ENCODE measurements around the gene SH3RF3.

SH3RF3 gene

DNA sequence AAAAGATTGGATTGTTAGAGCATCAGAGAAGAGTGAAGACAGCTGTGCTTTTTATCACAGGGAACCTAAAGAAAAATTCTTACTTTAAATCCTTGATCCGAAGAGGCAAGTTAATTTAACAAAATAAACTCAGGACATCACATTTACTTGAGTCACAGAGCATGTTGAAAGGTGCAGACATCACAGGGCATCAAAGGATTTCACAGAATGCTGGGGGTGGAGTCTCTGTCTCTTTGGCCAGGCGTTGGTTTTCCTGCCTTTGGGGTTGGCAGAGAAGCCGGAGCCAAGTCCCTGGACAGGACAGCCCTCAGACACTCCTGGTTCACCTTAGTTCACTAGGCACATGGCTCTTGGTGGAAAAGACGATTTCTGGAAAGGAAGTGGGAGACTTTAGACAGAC lies 56.3 kb downstream of the SH3RF3 start:
- no peak for DNase-seq

DNA sequence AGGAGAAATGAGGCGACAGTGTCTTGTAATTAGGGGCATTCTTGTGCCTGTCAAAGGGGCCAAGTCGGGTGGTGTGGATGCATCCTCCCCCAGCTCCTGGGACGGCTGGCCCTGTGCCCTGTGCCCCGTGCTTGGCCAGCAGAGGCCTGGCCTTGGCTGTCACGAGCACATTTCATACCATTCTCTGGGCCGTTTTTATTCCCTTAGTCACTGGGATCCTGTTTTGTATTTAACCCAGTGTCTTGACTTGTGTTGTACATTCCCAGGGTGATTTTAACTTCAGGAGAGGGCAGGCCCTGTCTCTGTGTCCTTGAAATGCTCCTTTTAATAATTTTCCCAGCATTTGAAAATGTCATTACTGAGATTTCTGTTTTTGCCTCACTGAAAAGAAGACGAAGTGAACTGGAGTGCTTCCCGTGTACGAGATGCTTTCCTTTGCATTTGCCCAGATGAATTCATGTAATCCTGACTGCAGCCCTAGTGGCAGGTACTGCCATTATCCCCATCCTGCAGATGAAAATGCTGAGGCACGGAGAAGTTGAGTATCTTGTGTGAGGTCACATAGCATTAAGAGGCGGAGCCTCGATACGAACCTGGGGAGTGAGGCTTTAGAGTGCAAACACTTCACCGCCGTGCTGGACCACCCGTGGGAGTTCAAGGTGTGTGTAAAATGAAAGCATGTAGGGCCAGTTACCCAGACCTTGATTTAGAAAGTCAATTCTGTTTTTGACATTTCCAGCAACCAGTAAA lies 57.0 kb downstream of the SH3RF3 start:
- no peak for DNase-seq

DNA sequence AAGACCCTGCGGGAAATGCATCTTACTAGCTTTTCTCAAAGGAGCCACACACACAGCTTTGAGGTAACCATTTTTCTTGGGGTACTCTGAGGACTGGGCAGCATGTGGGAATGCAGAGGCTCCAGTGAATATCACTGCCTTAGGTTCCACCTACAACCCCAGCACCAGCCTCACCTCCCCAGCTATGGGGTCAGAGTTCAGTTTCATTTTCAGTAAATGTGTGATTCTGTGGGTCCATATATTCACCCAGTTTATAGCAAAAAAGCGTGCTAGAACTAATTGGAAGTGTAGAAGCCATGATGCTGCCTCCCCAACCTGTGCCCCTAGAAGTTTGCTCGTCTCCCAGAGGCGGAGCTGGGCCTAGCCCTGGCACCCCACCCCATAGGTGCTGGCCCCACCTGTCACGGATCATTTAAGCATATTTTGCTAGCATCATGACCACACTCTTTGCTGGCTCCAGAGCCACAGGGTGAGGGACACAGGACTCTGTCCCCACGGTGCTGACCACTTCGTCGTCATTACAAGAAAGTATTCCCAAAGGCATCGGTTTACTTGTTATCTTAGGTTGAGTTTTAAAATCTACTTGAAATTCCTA lies 57.7 kb downstream of the SH3RF3 start:
- DNase-seq, result no peak

DNA sequence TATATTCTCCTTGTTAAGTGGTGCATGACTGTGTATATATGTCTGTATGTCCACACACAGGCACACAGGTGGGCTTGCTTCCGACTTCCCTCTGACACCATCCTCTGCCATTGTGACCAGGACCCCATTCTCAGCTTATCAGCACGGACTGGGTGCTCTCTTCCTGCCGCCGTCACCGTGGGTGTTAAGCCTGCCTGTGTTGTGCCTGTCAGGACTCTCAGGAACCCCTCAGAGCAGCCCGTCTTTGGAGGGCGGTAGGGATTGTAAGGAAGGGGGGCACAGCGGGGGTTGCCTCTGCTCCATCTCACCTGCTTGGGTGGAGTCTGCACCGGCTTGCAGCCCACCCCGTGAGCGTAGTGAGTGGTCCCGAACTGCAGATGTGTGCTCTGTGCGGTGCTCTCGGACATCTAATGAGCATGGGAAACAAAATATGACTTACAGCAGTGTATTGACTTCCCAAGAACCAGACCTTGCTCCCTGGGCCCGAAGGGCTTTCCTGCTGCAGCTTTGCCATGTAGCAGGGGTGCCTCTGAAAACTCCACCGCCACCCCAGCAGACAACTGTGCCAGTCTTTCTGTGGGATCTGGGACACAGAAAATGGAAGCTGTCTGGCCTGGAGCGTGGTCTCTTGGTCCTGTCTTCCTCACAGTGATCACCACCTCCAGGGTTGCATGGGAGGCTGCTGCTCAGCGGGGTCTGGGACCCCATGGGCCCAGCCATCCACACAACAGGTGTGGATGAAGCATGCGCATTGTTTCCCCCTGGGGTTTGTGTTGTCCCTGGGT lies 58.9 kb downstream of the SH3RF3 start:
- no peak for DNase-seq

DNA sequence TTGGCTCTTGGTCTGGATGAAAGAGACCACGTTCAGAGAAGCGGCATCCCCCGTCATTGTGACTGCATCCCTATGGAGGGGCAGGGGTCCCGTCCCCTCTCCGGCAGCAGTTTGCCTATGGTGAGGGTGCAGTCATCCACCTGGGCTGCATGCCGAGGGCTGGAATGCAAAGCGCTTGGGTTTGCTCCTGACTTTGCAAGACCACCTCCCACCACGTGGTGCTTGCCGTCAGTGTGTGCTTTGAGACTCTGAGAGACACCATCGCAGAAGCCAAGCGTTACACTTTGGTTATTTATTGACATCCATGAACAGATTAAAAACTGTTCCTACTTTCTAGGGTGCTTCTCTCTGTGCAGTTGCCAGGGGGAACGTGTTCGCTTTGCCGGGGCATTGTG lies 59.5 kb downstream of the SH3RF3 start:
- no peak for DNase-seq

DNA sequence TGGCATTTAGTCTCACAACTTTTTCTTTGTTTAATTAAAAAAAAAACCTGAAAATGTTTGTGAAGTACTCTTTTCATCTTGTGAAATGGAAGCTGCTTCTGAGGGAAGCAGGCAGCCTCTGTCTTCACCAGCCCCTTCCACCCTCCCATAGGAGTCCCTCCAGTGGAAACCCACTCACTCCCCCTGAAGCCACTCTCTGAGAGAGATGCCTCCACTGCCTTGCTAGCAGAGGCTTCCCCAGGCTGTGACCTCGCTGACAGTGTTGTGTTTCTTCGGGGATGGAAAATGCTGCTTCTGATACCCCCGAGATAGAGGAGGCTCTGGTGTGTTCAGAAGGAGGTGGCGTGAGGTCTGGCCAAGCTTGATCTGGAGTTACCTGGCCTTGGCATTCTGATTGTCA lies 59.9 kb downstream of the SH3RF3 start:
- no peak for DNase-seq

DNA sequence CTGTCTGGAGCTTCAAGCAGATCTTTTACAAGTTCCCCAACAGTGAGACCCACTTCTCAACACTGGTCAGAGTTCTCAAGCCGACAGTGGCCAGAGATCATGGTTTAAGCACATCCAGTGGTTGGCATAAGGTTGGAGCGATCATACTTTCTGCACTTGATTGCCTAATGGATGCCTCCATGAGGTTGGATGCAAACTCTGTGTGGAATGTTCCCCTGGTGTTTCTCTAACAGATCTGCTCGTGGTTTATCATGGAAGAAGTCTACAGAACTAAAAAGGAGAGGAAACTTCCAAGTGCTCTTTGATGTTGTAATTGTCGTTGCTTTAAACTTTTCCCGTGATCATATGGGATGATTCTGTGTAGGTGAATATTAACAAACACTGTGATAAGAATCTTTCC lies 60.7 kb downstream of the SH3RF3 start:
- DNase-seq, result no peak

DNA sequence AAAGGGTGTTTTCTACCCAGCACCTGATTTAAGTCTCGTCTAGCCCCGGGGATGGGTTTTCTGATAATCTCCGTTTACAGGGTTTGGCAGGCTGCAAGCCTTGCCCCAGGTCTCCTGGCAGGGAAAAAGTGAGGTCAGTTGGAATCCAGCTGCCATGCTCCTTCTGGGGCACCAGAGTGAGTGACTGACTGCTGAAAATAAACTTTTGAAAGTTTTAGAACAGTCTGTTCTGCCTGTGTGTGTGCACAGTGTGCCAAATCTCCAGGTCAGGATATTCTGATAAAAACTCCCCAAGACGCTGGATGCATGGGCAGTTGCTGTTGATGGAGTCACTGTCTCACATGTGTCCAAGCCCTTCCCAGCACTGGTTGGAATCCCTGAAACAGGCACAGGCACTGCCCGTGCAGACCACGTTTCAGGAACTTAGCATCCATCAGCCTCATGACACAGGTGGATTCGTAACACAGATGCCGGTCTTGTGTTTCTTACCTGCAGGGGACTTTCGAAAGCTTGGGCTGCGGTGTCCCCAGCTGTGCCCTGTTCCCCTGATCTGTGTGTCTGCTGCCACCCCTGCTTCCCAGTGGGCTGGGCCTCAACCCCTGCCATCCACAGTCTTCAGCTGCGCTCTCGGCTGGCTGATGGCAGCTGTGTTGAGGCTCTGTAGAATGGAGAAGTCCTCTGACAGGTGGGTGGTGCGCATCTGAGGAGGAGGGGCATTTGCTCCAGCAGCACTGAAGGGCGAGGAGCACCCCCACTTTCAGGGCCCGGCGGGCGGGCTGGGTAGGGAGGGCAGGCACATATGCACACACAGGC lies 65.0 kb downstream of the SH3RF3 start:
- no peak for DNase-seq

DNA sequence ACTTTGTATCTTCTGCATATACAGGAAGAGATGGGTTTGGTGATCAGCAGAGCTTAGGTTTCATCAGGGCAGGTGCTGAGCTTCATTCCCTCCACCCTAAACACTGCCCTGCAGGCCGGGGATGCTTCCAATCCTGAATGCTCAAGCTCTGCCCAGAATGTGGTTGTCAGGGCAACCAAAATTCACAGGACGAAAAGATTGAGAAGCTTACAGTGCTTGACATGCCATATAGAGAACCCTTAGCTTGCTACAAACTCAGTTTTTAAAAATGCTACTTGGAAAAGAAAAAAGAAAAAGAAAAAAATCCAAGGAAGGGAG lies 65.6 kb downstream of the SH3RF3 start:
- no peak for DNase-seq

DNA sequence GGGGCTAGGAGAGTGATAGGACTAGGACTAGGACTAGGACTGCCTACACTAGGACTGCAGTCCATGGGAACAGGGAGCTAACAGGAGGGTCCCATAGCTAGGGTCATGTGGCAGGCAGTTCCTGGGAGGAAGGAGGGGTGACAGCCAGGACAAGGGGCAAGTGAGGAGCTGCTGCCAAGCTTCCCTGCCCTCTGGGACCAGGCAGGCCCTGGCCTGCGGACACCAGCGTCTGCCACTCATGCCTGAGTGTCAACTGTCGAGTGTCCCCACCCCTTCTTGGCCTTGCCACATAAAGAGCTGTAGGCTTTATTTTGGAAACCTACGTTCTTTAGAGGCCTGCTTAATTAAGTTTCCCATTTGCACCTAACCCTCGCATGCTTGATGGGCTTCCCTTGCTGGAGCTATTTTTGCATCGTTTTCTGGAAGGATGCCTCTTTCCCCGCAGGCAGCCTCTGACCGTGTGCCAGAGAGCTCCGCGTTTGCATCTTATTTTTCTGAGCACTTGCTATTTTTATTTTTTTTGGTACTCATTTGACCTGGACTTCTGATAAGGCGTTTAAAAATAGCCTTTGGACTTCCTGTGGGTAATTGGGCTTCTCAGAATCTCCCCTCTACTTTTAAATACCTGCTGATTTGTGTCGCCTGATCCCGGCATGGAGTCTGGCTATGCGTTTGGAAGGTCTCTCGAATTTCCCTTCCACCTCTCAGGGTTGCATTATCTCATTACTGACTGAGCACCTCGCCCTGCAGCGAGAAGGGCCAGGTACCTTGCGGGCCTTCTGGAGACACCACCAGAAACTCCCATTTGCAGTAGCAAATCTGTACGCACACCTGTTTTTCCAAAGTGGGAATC lies 66.4 kb downstream of the SH3RF3 start:
- DNase-seq, result no peak

DNA sequence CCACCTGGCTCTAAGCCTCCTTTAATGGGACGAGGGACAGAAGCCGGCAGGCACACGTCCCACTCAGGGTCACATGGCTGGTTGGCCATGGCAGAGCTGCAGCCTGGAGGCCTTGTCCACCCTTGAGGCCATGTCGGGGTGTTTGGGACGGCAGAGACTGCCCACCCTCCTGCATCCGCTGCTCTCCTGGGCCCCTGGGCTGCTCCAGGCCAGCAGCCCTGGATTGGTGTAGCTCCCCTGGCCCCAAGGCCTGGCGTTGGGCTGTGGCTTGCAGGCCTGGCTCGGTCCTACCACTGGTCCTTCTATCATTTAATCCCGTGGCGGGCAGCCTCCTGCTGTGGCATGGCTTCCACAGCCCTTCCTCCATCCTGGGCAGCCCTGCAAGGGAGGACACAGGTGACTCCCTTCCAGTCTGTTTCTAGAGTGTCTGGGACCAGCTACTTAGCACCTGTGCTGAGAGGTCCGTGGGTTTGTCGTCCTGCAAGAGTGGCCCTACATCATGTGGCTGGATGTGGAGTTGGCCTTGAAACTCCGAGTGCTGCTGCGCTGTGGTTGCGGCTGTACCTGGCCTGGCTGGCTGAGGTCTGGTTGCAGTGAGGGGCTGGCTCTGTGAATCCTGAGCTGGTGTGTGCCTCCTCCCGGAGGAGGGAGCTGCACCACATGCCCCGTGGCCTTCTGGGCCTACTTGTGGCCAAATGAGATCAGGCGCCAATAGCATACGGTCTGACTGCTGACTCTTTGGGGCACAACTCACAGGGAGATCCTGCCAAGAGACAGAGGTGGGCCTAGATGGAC lies 67.3 kb downstream of the SH3RF3 start:
- DNase-seq, result no peak

DNA sequence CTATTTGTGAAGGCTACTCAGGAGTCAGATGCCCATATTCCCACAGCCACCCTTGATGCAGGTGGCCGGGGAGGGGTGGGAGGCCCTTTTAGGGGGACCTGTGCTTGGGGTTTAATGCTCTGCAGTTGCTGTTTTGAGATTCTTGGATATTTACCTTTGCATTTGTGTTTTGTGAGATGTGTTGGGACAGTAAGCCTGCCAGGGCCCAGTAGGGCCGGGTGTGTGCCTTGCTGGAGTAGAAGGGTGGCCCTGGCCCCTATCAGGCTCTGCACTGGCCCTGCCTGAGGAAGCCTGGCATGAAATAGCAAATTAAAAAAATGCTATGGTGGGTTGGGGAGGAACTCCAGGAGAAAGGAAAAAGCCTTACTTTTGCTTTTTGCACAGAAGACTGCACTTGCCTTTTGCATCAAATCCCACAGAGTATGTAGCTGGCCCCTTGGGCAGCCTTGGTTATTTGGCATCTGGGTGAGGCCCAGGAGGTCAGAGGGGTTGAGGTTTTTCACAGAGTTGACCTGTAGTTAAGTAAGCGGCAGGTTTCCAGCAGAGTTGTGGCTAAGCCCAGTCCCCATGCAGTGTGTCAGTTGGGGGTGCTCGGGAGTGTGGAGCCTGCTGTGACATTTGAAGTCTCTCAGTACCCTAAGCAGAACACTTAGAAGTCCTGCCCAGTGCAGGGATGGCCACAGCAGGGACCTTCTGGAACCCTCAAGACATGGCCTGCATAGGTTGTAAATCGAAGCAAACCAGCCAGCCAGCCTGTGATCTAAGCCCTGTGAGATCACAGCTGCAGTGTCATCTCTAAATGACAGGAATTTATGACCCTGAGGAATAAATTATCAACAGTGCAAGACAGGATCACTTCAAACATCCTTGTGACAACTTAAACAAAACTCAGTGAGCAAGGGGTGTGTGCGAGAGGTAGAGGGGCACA lies 68.8 kb downstream of the SH3RF3 start:
- DNase-seq, result no peak

DNA sequence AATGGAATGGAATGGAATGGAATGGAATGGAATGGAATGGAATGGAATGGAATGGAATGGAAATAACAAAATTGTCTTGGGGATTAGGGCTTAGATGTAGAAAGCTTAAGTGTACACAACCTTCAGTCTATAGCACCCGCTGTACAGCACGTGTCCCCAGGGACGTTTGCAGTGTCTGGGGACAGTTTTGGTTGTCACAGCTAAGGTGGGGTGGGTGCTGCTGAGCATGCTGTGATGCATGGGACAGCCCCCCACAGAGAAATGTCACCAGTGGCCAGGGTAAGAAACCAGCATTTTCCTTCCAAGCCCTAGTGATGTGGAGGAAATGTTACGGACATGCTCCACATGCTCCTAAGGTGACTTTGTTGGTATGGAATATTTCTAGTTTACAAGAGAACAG lies 70.8 kb downstream of the SH3RF3 start:
- DNase-seq, result no peak

DNA sequence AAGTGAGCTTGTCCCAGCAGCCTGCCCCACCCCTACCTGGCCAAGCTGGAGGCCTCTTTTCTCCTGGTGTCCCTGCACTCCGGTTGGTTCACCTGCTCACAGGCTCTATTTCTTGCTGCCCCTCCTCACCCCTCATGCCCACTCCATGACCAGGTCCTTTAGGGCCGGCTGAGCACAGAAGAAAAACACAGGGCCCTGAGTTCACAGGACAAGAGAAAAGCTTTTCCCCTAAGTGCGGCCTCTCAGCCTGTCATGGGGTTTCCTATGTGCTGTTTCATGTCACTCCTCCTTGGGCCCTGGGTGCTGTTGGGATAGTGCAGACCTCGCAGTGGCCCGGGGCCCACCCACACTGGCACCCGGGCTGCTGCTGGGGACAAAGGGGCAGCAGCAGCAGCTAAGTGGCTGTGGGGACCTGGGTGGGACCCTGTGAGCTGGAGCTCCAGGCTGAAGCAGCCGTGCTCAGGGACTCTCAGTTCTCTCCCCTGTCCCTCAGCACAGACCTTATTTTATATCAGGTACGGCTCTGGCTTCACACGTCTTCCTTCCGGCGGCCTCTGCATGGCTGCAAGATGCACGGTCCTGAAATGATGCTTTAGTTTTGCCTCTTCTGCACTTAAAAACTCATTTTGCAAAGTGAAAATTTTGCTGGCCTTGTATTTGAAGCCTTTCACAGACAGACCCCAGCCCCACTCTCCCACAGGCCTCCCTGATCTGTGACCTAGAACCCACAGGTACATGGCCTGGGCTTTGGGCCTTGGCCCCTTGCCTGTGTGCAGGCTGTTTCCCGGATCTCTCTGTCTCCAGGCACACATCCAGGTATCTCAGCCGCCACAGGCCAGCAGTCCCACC lies 71.8 kb downstream of the SH3RF3 start:
- DNase-seq, result no peak

DNA sequence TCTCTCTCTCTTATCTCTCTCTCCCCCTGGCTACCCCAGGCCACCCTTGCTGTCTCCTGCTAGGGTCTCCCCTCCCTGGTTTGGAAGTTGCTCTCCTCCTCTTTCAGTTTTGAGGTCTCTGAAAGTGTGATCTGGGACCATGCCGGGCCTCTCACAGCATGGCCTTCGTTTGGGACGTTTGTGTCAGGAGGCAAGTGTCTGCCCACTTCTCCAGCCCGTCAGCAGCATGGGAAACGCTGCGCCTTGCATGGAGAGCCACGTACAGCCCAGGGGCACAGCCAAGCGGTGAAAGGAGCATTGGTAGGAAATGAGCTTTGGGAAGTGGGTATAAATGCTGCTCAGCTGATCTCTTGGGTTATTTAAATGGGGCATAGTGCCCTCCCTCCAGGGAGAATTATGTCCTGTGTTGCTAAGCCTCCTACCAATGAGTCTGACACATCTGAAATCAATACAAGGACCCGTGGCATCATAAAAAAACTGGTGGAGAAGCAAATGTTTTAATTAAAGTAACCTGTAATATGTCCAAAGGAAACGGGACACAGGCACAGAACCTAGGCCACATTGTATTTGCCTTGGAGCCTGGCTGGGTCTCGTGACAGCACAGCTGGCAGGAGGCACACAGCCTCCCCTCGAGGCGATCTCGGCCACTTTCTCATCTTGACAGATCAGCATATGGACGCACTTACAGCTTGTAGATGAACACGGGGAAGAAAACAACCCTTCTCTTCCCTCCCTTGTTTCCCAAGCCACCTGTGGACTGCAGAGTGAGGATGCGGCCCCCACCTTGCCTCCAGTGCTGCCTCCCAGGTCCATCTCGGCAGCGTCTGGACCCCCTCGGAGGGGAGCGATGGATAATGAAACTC lies 72.7 kb downstream of the SH3RF3 start:
- no peak for DNase-seq

DNA sequence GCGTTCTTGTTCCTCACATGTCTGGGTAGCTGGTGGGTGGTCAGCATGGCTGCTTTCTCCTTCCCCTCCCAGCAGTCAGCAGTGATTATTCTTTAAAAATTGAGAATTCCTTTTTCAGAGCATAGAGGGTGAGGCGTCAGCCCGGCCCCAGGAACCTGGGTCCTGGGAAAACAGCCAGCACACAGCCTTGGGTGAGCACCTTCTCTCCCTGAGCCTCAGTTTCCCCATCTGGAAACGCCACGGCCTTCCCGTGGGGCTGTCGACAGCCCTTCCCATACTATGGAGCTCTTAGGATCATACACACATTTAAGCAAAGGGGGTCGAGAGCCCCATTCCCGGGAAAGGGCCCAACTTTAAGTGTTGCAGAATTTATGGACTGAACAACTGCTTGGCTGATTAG lies 73.5 kb downstream of the SH3RF3 start:
- no peak for DNase-seq

DNA sequence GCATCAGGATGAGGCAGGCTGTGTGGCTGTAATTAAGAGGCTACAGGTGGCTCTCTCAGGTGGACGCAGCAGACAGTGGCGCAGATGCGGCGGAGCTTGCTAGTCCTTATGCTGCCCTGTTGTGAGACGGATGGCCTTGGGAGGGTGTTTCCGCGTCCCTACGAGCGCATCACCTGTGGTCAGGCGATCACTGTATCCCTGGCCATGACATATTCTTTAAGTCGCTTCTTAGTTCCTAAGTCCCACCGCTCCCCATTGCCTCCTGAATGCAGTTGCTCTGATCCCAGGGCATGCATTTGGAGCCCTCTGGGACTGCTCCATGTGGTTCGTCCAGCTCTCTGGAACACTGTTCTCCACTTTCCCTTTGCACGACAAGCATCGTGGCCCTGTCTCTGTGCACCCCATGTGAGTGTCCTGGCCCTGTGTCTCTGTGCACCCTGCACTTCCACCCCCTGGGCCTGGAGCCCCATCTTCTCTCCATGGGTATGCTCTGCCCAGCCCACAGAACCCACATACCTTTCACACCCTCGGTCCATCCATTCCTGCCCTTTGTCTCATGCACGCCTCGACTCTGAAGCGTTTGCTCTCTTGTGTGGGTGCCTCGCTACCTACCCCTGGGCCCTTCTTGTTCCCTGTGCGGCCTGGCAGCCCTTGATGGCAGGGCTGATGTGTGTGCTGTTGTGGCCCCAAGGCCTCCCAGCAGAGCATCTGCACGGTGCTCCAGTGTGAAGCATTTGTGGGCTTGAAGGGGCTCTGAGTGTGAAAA lies 74.4 kb downstream of the SH3RF3 start:
- no peak for DNase-seq

DNA sequence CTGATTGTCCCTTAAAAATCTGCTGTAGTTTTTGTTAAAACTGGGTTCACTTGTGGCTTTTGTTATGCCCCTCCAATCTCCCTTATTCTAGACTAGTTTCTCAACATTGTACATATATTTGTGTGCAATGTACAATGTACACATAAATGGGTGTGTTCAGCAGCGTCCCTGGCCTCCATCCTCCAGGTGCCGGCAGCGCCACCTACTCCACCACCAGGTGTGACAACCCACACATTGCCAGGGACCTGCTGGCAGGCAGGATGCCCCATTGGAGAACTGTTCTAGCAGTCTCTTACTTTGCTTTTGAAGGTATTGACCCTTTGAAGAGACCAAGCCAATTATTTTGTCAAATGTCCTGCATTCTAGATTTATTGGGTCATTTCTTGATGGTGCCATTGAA lies 75.4 kb downstream of the SH3RF3 start:
- no peak for DNase-seq

All from SW 1271 (cell line).